GM21619 (cell line): ENCODE data around the gene PSMB11.
"Not testable (repeated sequence)": the region's sequence is repeated elsewhere in the genome, so short reads cannot be mapped to it uniquely, and the experiment has no call there.

Source experiments
- ATAC-seq: cut with Tn5 transposase; IDR thresholded peaks from one replicate; pipeline ENCODE4 v1.9.1; 2021; ENCODE audit not compliant: unreplicated experiment

PSMB11 gene

DNA sequence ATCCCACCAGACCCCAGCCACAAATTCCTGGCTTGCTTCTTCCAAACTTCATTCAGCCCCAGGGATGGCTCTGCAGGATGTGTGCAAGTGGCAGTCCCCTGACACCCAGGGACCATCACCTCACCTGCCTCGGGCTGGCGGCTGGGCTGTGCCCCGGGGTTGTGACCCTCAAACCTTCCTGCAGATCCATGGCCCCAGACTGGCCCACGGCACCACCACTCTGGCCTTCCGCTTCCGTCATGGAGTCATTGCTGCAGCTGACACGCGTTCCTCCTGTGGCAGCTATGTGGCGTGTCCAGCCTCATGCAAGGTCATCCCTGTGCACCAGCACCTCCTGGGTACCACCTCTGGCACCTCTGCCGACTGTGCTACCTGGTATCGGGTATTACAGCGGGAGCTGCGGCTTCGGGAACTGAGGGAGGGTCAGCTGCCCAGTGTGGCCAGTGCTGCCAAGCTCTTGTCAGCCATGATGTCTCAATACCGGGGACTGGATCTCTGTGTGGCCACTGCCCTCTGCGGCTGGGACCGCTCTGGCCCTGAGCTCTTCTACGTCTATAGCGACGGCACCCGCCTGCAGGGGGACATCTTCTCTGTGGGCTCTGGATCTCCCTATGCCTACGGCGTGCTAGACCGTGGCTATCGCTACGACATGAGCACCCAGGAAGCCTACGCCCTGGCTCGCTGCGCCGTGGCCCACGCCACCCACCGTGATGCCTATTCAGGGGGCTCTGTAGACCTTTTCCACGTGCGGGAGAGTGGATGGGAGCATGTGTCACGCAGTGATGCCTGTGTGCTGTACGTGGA is at the start of gene PSMB11:
TSS of gene PSMB11 (plus strand) at position 51 of the 804 bp plus-strand sequence. CDS start at position 65, 14 bp downstream.
- ATAC-seq: no peak

- ATAC-seq: no peak
These were observed 48.5 kb upstream of the PSMB11 start for GRCh38 chr14:22993517-22993916.

DNA sequence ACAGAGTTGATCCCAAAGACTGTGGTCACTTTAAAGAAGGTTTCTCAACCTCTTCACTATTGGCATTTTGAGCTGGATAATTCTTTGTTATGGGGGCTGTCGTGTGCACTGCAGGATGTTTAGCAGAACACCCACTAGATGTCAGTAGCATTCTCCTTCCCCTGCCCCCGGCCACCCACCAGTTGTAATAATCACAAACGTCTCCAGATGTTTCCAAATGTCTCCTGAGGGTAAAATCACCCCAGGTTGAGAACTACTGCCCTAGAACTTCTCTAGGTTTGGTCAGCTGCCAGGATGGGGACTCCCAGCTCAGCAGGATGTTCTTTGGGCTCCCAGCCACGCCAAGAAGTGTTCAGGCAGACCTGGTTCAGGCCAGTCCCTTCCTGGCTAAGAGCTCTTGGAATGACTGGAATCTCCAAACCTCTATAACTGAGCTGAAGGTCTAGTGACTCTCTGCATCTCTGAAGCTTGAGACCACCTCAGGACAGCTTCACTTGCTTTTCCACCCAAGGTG is 47.2 kb upstream of the PSMB11 start:
- ATAC-seq: no peak

- ATAC-seq: no peak
These were observed 46.0 kb upstream of the PSMB11 start for GRCh38 chr14:22995889-22996625.

DNA sequence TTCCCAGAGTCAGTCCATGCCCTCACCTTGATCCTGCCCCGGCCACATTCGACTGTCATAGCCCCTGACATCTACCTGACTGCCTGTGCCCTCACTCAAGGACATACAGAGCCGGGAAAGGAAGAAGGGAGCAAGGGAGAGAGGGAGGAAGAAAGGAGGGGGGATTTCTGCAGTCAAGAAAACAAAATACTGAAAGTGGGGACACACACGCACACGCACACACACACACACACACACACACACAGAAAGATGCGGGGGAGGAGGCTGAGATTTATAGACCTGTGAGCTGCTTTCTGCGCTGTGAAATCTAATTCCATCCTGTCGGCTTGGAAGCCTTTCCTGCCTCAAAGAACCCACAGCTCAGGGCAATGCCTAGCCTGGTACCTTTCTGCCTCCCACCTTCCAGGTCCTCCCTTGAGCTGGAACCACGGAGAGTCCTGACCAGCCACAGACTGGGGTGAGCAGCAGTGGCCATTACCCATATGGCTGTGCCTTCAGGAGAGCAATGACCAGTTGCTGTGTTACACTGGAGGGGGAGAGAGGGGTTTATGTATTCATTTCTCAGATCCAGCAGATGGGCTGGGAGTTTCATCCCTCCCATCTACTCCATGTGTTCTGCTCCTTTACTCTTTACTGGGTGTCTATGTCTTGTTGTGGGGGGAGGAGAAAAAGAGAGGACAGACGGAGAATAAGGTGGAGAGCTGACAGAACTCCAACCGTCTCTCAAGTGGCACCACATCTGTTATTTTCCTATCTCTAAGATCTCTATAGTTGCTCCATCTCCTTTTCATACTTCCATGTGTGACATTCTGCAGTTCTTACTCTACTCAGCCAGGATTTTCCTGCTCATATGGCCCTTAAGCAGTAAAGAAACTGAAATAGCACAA is 45.0 kb upstream of the PSMB11 start:
- no peak for ATAC-seq

- ATAC-seq: no peak
These were observed 44.2 kb upstream of the PSMB11 start for GRCh38 chr14:22997676-22998323.

DNA sequence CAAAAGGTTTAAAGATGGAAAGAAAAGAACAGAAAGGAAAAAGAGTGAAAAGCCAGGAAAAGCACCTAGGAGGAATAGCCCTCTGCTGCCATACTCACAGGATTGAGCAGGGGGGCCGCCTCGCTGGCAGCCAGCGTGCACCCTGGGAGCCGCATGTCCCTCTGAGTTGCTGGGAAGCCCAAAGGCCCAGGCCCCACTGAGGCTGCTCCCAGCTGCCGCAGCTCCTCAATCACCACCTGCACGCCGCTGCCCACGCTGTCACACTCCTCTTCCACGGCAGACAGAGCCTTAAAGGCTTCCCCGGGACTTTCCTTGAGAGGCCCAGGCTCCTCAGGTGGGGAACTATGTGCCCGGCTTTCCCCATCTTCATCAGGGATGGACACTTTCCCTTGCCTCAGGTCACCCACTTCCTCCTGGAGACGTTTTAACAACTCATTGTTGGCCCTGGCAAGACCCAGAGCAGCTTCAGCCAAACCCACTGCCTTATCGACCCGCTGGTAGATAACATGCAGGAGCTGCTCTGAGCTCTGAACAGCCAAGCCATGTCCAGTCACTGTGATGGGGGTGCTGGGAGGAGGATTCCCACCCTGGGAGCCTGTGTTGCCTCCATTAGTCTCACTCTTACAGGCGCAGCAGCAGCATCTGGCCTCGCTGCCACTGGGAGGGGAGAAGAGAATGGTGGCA is 43.5 kb upstream of the PSMB11 start:
- no peak for ATAC-seq

DNA sequence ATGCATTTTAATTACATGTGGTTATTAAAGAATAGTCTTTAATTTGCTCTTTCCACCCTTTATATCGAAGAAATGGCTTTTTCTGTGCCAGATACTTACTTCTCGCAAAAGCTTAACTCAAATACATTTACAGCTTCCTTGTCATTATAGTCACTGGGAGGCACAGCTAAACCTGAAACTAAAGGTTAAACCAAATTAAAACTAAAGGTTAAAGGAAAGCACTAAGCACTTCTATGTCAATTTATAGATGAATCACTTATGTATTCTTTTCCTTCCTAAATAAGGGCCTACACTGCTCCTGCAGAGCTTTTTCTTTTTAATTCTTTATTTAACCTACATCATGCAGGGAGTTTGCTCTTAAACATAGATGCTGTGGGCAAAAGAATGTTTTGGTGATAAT is 41.2 kb upstream of the PSMB11 start:
- no peak for ATAC-seq

DNA sequence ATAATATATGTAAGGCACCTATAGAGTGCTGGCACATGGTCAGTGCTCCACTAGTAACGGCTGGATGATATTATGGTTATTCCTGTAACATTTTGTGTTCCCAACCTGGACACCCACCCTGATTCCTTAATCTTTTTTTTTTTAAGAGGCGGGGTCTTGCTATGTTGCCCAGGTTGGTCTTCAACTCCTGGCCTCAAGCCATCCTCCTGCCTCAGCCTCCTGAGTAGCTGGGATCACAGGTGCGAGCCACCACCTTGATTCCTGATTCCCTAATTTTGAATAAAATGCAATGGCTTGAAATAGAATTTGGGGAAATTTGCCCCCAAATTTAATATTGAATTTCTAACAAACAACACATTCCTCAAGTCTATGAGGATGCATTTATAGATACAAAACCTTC is 39.4 kb upstream of the PSMB11 start:
- ATAC-seq: no peak

DNA sequence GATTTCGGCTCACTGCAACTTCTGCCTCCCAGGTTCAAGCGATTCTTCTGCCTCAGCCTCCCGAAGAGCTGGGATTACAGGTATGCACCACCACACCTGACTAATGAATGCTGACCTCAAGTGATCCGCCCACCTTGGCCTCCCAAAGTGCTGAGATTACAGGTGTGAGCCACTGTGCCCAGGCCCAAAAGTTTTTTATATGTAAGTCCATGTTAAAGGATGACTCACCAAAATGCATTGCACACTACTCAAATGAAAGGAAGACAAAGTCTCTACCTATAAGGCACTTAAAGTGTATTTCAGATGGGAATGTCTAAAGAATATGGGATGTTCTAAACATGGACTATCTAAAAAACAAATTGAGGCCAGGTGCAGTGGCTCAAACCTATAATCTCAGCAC is 37.7 kb upstream of the PSMB11 start:
- ATAC-seq: not testable (repeated sequence)

- no peak for ATAC-seq
These were observed 36.4 kb upstream of the PSMB11 start for GRCh38 chr14:23005451-23006187.

GRCh38 chr14:23006188-23006534 is 35.9 kb upstream of the PSMB11 start:
- ATAC-seq: no peak

- ATAC-seq: peak; percentile 88
These were observed 35.2 kb upstream of the PSMB11 start for GRCh38 chr14:23006544-23007419.

DNA sequence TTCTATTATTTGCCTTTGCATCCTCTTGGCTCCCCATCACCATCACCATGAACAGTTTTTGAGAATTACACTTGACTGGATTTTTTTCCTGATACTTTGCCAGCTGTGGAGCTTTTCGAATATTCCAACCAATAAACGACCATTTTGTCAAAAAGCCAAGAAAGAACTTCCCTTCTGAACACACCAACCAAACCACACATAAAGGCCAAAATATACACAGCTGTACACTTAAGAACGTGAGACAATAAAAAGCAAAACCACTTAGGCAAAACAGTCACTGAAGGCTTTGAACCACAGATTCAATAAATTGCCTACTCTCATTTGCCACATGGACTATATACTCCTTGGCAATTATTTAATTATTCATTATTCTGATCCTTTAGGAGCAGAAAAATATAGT is 33.2 kb upstream of the PSMB11 start:
- ATAC-seq: no peak

GRCh38 chr14:23009483-23009938 is 32.5 kb upstream of the PSMB11 start:
- no peak for ATAC-seq

DNA sequence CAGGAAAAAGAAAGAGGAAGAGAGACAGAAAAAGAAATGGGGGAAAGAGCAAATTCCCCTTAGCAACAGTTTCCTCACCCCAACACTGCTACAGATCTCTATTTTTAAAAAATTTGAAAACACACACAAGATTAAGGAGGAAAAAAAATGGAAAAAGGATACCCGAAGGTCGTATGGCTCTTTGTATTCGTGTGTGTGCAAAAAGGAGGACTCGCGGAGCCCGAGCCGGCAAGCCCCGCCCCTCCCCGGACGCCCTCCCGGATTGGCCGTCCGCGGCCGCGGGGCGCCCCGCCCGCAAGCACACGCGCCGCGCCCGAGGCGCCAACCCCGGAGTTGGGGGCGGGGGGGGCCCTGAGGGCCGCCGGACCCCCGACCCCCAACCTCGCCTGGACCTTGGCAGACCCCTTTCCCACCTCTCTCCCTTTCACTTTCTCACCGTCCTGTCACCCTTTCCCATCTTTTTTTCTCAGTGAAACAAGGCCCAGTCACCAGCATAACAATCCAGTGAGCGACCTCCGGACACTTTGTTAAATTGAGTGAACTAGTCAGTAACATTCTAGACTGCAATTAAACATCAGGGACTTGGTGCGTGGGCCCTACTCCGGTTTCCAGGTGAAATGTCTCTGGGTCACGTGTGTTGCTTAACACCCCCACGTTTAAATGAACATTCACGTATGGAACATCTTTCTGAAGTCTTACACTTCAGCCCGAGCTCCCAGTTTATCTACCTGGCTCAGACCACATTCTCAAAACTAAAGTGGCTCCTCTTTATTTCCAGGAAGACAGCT is 31.9 kb upstream of the PSMB11 start, which contains the start of gene C14orf93:
TSS of gene C14orf93 (minus strand) at position 205 of the 788 bp plus-strand sequence. CDS start 11,120 bp downstream, outside the sequence.
- ATAC-seq: no peak

DNA sequence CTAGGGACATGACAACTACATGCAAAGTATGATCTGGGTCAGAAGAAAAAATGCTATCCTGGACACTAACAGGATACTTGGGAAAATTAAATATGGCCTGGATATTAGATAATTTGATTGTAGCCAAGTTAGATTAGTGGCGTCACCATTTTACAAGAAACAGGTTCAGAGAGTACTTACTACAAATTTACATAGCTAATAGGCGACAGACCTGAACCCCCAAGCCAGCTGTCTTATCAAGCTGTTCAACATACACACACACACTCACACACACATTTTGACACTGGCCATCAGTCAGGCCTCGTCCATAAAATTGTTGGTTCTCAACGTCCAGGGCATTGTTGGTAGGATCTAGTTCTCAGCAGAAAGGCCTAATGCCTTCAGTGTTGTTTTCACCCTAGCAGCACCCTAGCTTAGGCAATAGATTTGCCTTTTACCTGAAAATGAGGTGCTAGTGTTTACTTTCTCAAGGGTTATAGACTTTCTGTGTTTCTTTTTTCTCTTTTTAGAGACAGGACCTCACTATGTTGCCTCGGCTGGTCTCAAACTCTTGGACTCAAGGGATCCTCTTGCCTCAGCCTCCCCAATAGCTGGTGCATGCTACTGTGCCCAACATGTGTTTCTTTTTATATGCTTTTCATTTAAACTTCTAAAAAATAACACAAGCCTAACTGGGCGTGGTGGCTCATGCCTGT is 28.8 kb upstream of the PSMB11 start:
- ATAC-seq: no peak
